ENCODE measurements around the gene KAT2B. TPM values are rescaled to one million over a fixed set of nuclear protein-coding genes. Genes with fewer than 3 reads are reported as not detected.

KAT2B gene
- total RNA-seq (2021; ENCODE audit: unreplicated experiment): 3.7 TPM
- polyA plus RNA-seq (2012): 0.90 and 1.1 TPM in 2 replicates
- Bru-seq, nascent RNA: percentile 34 among the genes with signal in this experiment
- BruChase-seq, experiment 1, labeled RNA remaining after a 6-hour chase: percentile 29 among the genes with signal in this experiment
- percentile 30 among the genes with signal in this experiment for BruChase-seq, experiment 2, labeled RNA remaining after a 2-hour chase
- long read RNA-seq, full-length matches to known transcripts: 3 of 4 reads
- long read RNA-seq, partial matches to known transcripts: 0 of 4 reads
- long read RNA-seq, other reads (novel, unspliced or antisense): 1 of 4 reads

GRCh38 chr3:20039765-20040547 is at the start of gene KAT2B:
TSS of gene KAT2B (plus strand) at chr3:20040446. CDS start at chr3:20040478, 32 bp downstream.
- no peaks in the 10 kb centered on the region for H3K9me3 ChIP-seq (ENCODE audit: control insufficient read depth in 1 of 2, insufficient read depth in 1 of 2, low read depth in 1 of 2, low read length in 2 of 2)
- ATAC-seq (peak; percentile 76), DNase-seq (ENCODE audit: low read depth, low spot score) (no peak)
- peak within 1 kb of the TSS; percentile 33; the same call in 1 of the 2 replicates for H3K9ac ChIP-seq (ENCODE audit: low read length)
- no peaks in the 10 kb centered on the region for H3K36me3 ChIP-seq (ENCODE audit: control insufficient read depth in 1 of 2, insufficient read depth in 2 of 2, low read length in 2 of 2)
- no TSS peak for BruUV-seq (replicated peaks)
- no peaks in the 10 kb centered on the region for H4K20me1 ChIP-seq (ENCODE audit: insufficient read depth)
- intact Hi-C loops (cut with micrococcal nuclease): loop anchor here (1.0 to 5.0 kb wide), 3 partner anchors 15 to 153 kb away; no protein-coding TSS in a partner anchor
- no peaks in the 10 kb centered on the region for H3K27me3 ChIP-seq (ENCODE audit: insufficient read depth, low read length)
- H3K4me1 ChIP-seq (ENCODE audit: control insufficient read depth in 1 of 2, insufficient read depth in 2 of 2, low read length in 2 of 2): peaks cover 8 to 20% of the 10 kb centered on the region in 2 experiments; a peak in 3 of 4 replicates
- peak within 1 kb of the TSS; percentile 100 for H3K4me2 ChIP-seq (ENCODE audit: low read length)
- H2AFZ ChIP-seq (ENCODE audit: low read depth, low read length, poor library complexity, severe bottlenecking): peak within 1 kb of the TSS; percentile 97
- no peaks in the 10 kb centered on the region for H3K9me2 ChIP-seq (ENCODE audit: insufficient read depth)
- TF ChIP-seq SIN3A (IDR thresholded peaks at IDR 0.05; ENCODE audit: low read depth) (peak; percentile 30; the same call in 1 of the 2 replicates), SP1 (IDR thresholded peaks at IDR 0.05; ENCODE audit: low read depth) (no peak), CTCF (IDR thresholded peaks at IDR 0.05 in 2 of 3, conservative IDR thresholded peaks at IDR 0.05 in 1 of 3; ENCODE audit: borderline replicate concordance in 1 of 3, insufficient read depth in 1 of 3, low read depth in 2 of 3, low read length in 2 of 3) (peak in 2 of 3 experiments; percentile 50 to 56; a peak in 4 of 6 replicates), POLR2AphosphoS5 (IDR thresholded peaks at IDR 0.05; ENCODE audit: low read depth, low read length) (0 out of 2 replicates have a peak, but pooled peaks have one; percentile 24)
- CTCF ChIA-PET: interaction anchor here (1.6 kb wide), 1 partner anchor 10 kb away, joined by 3 read pairs; no protein-coding TSS in a partner anchor
- H3K79me2 ChIP-seq (ENCODE audit: insufficient read depth, low read length): no peaks in the 10 kb centered on the region
- POLR2A ChIA-PET: interaction anchor here (1.3 kb wide), 1 partner anchor 96 kb away, joined by 3 read pairs; no protein-coding TSS in a partner anchor
- RAD21 ChIA-PET (ENCODE audit: low non-redundant PET in 1 of 2, low total read pairs in 2 of 2, uncharacterized antibody in 2 of 2, unreplicated experiment in 2 of 2): no interaction called here
- peak within 1 kb of the TSS; percentile 54 to 66 for H3K4me3 ChIP-seq (replicated peaks in 1 of 2; ENCODE audit: low read depth in 1 of 2, low read length in 2 of 2)
- H3K27ac ChIP-seq (ENCODE audit: low read depth, low read length): peak within 1 kb of the TSS; percentile 53; the same call in 1 of the 2 replicates
